ENCODE measurements around the gene ITPR2.

- TF ChIP-seq CTCF (IDR thresholded peaks at IDR 0.05) (no peak), CEBPB (IDR thresholded peaks at IDR 0.05) (no peak), HMGXB4 (CRISPR knock-in tag; IDR thresholded peaks at IDR 0.05; ENCODE audit: borderline replicate concordance) (no peak), EP300 (IDR thresholded peaks at IDR 0.05) (no peak), NR3C1 (IDR thresholded peaks at IDR 0.05) (no peak), BHLHE40 (IDR thresholded peaks at IDR 0.05; ENCODE audit: low read depth, low read length) (no peak), POLR2A (IDR thresholded peaks at IDR 0.05; ENCODE audit: low read length) (no peak)
- TF ChIP-seq, protein P1, sequence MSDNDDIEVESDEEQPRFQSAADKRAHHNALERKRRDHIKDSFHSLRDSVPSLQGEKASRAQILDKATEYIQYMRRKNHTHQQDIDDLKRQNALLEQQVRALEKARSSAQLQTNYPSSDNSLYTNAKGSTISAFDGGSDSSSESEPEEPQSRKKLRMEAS (IDR thresholded peaks at IDR 0.05), result no peak
Measured at GRCh38 chr12:26338586-26339572, 494.1 kb downstream of the ITPR2 start.

All from A549 (cell line).